ENCODE results near the gene VGLL3. TPM values are rescaled to one million over a fixed set of nuclear protein-coding genes. Genes with fewer than 3 reads are reported as not detected.

The VGLL3 gene
- total RNA-seq, 1 experiment from 2014 or later, result 0.10 TPM

GRCh38 chr3:86985181-86985826, 5.6 kb downstream of the VGLL3 start:
- ChIA-PET CTCF (no interaction called here), POLR2A (no interaction called here), RAD21 (ENCODE audit: low non-redundant PET in 1 of 2, low total read pairs in 2 of 2, uncharacterized antibody in 2 of 2, unreplicated experiment in 2 of 2) (no interaction called here)
- Histone ChIP-seq H3K27me3 (ENCODE audit: insufficient read depth, low read length) (peaks cover 5% of the 10 kb centered on the region; the same call in 1 of the 2 replicates), H3K4me2 (ENCODE audit: low read length) (no peak overlapping the region), H3K4me1 (ENCODE audit: control insufficient read depth in 1 of 2, insufficient read depth in 2 of 2, low read length in 2 of 2) (peaks cover 3 to 13% of the 10 kb centered on the region in 2 experiments; a peak in 3 of 4 replicates), H3K9me3 (ENCODE audit: control insufficient read depth in 1 of 2, insufficient read depth in 1 of 2, low read depth in 1 of 2, low read length in 2 of 2) (no peaks in the 10 kb centered on the region), H2AFZ (ENCODE audit: low read depth, low read length, poor library complexity, severe bottlenecking) (no peak overlapping the region), H3K4me3 (replicated peaks in 1 of 2; ENCODE audit: low read depth in 1 of 2, low read length in 2 of 2) (no peak overlapping the region), H3K79me2 (ENCODE audit: insufficient read depth, low read length) (no peaks in the 10 kb centered on the region), H3K9ac (ENCODE audit: low read length) (no peak overlapping the region), H3K36me3 (ENCODE audit: control insufficient read depth in 1 of 2, insufficient read depth in 2 of 2, low read length in 2 of 2) (no peaks in the 10 kb centered on the region), H3K27ac (ENCODE audit: low read depth, low read length) (no peak overlapping the region), H4K20me1 (ENCODE audit: insufficient read depth) (no peaks in the 10 kb centered on the region; the same call in 1 of the 2 replicates), H3K9me2 (ENCODE audit: insufficient read depth) (no peaks in the 10 kb centered on the region)
- ATAC-seq (no peak), DNase-seq (ENCODE audit: low read depth, low spot score) (no peak)
- TF ChIP-seq, protein P1, sequence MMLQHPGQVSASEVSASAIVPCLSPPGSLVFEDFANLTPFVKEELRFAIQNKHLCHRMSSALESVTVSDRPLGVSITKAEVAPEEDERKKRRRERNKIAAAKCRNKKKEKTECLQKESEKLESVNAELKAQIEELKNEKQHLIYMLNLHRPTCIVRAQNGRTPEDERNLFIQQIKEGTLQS (IDR thresholded peaks at IDR 0.05), result no peak
- TF ChIP-seq ELF1 (IDR thresholded peaks at IDR 0.05; ENCODE audit: borderline replicate concordance, low read depth), result no peak
- no peak for TF ChIP-seq SIN3A (IDR thresholded peaks at IDR 0.05; ENCODE audit: low read depth)
- TF ChIP-seq SP1 (IDR thresholded peaks at IDR 0.05; ENCODE audit: low read depth), result no peak
- no peak for TF ChIP-seq RAD21 (IDR thresholded peaks at IDR 0.05; ENCODE audit: low read depth)
- no peak for TF ChIP-seq EGR1 (IDR thresholded peaks at IDR 0.05; ENCODE audit: low read depth)
- TF ChIP-seq, protein P2, sequence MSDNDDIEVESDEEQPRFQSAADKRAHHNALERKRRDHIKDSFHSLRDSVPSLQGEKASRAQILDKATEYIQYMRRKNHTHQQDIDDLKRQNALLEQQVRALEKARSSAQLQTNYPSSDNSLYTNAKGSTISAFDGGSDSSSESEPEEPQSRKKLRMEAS (IDR thresholded peaks at IDR 0.05), result no peak
- TF ChIP-seq JUND (IDR thresholded peaks at IDR 0.05), result no peak
- TF ChIP-seq ZNF274 (IDR thresholded peaks at IDR 0.05; ENCODE audit: low read depth, low read length), result no peak
- TF ChIP-seq ZFX (IDR thresholded peaks at IDR 0.05), result no peak
- TF ChIP-seq, protein P3, sequence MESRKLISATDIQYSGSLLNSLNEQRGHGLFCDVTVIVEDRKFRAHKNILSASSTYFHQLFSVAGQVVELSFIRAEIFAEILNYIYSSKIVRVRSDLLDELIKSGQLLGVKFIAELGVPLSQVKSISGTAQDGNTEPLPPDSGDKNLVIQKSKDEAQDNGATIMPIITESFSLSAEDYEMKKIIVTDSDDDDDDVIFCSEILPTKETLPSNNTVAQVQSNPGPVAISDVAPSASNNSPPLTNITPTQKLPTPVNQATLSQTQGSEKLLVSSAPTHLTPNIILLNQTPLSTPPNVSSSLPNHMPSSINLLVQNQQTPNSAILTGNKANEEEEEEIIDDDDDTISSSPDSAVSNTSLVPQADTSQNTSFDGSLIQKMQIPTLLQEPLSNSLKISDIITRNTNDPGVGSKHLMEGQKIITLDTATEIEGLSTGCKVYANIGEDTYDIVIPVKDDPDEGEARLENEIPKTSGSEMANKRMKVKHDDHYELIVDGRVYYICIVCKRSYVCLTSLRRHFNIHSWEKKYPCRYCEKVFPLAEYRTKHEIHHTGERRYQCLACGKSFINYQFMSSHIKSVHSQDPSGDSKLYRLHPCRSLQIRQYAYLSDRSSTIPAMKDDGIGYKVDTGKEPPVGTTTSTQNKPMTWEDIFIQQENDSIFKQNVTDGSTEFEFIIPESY (IDR thresholded peaks at IDR 0.05; ENCODE audit: extremely low read depth, insufficient replicate concordance, low read length), result no peak
- TF ChIP-seq YY1 (IDR thresholded peaks at IDR 0.05; ENCODE audit: extremely low read depth, insufficient replicate concordance, low read depth, low read length), result no peak
- no peak for TF ChIP-seq EZH2 (IDR thresholded peaks at IDR 0.05)
- no peak for TF ChIP-seq POLR2AphosphoS5 (IDR thresholded peaks at IDR 0.05; ENCODE audit: low read depth, low read length)
- TF ChIP-seq, protein P4, sequence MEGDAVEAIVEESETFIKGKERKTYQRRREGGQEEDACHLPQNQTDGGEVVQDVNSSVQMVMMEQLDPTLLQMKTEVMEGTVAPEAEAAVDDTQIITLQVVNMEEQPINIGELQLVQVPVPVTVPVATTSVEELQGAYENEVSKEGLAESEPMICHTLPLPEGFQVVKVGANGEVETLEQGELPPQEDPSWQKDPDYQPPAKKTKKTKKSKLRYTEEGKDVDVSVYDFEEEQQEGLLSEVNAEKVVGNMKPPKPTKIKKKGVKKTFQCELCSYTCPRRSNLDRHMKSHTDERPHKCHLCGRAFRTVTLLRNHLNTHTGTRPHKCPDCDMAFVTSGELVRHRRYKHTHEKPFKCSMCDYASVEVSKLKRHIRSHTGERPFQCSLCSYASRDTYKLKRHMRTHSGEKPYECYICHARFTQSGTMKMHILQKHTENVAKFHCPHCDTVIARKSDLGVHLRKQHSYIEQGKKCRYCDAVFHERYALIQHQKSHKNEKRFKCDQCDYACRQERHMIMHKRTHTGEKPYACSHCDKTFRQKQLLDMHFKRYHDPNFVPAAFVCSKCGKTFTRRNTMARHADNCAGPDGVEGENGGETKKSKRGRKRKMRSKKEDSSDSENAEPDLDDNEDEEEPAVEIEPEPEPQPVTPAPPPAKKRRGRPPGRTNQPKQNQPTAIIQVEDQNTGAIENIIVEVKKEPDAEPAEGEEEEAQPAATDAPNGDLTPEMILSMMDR (IDR thresholded peaks at IDR 0.05 in 2 of 3, conservative IDR thresholded peaks at IDR 0.05 in 1 of 3; ENCODE audit: borderline replicate concordance in 1 of 3, insufficient read depth in 1 of 3, low read depth in 2 of 3, low read length in 2 of 3), result no peak
- TF ChIP-seq SRF (IDR thresholded peaks at IDR 0.05; ENCODE audit: low read depth), result no peak
- TF ChIP-seq EZH2phosphoT487 (IDR thresholded peaks at IDR 0.05; ENCODE audit: borderline replicate concordance), result no peak
- TF ChIP-seq REST (IDR thresholded peaks at IDR 0.05; ENCODE audit: low read depth), result no peak
- TF ChIP-seq TCF7L2 (IDR thresholded peaks at IDR 0.05; ENCODE audit: borderline replicate concordance, extremely low read depth, insufficient read depth, insufficient read length), result no peak
- TF ChIP-seq POLR2A (IDR thresholded peaks at IDR 0.05; ENCODE audit: borderline replicate concordance, extremely low read depth, insufficient read depth, insufficient read length), result no peak
- intact Hi-C loops (cut with micrococcal nuclease), result no loop called here
- no TSS peak for BruUV-seq (replicated peaks)
